DOHH2 (cell line): ENCODE results near the gene FXN.

Experiments
- EZH2phosphoT487 ChIP-seq: fragments of 200-600 bp; sonication (generic); IDR thresholded peaks from 2 replicates; pipeline ENCODE4 v1.6.1; 2017; ENCODE audit warnings: borderline replicate concordance, mild to moderate bottlenecking, antibody characterized with exemption, low read length, moderate library complexity, mixed read lengths
- TF ChIP-seq, protein P1 (sequence below): fragments of 200-600 bp; sonication (generic); IDR thresholded peaks from one replicate; pipeline ENCODE4 v1.5.1; 2014; ENCODE audit warnings: antibody characterized with exemption, mild to moderate bottlenecking, low read depth, low read length; ENCODE audit not compliant: poor library complexity, severe bottlenecking

DNA sequence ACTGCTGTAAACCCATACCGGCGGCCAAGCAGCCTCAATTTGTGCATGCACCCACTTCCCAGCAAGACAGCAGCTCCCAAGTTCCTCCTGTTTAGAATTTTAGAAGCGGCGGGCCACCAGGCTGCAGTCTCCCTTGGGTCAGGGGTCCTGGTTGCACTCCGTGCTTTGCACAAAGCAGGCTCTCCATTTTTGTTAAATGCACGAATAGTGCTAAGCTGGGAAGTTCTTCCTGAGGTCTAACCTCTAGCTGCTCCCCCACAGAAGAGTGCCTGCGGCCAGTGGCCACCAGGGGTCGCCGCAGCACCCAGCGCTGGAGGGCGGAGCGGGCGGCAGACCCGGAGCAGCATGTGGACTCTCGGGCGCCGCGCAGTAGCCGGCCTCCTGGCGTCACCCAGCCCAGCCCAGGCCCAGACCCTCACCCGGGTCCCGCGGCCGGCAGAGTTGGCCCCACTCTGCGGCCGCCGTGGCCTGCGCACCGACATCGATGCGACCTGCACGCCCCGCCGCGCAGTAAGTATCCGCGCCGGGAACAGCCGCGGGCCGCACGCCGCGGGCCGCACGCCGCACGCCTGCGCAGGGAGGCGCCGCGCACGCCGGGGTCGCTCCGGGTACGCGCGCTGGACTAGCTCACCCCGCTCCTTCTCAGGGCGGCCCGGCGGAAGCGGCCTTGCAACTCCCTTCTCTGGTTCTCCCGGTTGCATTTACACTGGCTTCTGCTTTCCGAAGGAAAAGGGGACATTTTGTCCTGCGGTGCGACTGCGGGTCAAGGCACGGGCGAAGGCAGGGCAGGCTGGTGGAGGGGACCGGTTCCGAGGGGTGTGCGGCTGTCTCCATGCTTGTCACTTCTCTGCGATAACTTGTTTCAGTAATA is at the start of gene FXN:
- TF ChIP-seq, protein P1, sequence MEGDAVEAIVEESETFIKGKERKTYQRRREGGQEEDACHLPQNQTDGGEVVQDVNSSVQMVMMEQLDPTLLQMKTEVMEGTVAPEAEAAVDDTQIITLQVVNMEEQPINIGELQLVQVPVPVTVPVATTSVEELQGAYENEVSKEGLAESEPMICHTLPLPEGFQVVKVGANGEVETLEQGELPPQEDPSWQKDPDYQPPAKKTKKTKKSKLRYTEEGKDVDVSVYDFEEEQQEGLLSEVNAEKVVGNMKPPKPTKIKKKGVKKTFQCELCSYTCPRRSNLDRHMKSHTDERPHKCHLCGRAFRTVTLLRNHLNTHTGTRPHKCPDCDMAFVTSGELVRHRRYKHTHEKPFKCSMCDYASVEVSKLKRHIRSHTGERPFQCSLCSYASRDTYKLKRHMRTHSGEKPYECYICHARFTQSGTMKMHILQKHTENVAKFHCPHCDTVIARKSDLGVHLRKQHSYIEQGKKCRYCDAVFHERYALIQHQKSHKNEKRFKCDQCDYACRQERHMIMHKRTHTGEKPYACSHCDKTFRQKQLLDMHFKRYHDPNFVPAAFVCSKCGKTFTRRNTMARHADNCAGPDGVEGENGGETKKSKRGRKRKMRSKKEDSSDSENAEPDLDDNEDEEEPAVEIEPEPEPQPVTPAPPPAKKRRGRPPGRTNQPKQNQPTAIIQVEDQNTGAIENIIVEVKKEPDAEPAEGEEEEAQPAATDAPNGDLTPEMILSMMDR, result peak; percentile 98
- TF ChIP-seq EZH2phosphoT487, result no peak
